SK-N-SH (cell line): Measurements from ENCODE around the gene FALEC.

Source experiments
- EP300 ChIP-seq, 2 experiments: IDR thresholded peaks; 2 replicates each; pipeline versions ENCODE4 v1.4.0 to v1.6.1; 2012; ENCODE audit warnings: borderline replicate concordance in 1 of 2, low read depth in 1 of 2, low read length in 1 of 2
- TF ChIP-seq, protein P1 (sequence below): fragments of 200-600 bp; sonication (generic); IDR thresholded peaks from 2 replicates; pipeline ENCODE4 v1.6.1; 2017; ENCODE audit warnings: antibody characterized with exemption, mild to moderate bottlenecking, moderate library complexity

DNA sequence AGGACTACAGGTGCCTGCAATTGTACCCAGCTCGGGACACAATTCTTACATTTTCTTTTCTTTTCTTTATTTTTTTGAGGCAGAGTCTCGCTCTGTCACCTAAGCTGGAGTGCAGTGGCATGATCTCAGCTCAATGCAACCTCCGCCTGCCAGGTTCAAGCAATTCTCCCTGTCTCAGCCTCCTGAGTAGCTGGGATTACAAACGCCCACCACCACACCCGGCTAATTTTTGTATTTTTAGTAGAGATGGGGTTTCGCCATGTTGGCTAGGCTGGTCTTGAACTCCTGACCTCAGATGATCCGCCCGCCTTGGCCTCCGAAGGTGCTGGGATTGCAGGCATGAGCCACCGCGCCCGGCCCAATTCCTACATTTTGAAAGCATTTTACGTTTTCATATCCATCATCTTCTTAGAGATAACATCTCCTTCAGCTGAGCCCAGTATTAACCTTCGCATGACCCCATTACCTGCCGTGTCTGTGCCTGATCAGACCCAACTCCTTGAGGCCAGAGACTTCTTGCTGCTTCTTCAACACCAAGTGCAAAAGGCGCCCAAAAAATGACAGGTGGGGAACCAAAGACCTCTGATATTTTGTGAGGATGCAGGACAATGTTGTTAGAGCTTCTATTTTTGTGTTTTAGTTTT, 30.9 kb downstream of the FALEC start:
- TF ChIP-seq EP300 (IDR thresholded peaks at IDR 0.05; ENCODE audit: borderline replicate concordance in 1 of 2, low read depth in 1 of 2, low read length in 1 of 2), result no peak
- TF ChIP-seq, protein P1, sequence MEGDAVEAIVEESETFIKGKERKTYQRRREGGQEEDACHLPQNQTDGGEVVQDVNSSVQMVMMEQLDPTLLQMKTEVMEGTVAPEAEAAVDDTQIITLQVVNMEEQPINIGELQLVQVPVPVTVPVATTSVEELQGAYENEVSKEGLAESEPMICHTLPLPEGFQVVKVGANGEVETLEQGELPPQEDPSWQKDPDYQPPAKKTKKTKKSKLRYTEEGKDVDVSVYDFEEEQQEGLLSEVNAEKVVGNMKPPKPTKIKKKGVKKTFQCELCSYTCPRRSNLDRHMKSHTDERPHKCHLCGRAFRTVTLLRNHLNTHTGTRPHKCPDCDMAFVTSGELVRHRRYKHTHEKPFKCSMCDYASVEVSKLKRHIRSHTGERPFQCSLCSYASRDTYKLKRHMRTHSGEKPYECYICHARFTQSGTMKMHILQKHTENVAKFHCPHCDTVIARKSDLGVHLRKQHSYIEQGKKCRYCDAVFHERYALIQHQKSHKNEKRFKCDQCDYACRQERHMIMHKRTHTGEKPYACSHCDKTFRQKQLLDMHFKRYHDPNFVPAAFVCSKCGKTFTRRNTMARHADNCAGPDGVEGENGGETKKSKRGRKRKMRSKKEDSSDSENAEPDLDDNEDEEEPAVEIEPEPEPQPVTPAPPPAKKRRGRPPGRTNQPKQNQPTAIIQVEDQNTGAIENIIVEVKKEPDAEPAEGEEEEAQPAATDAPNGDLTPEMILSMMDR, result no peak
